ENCODE measurements around the gene GPATCH2. TPM values are rescaled to one million over a fixed set of nuclear protein-coding genes. Genes with fewer than 3 reads are reported as not detected.
"Not testable (repeated sequence)": the region's sequence is repeated elsewhere in the genome, so short reads cannot be mapped to it uniquely, and the experiment has no call there.

GPATCH2 gene
- polyA plus RNA-seq, 4 donors = 18.7 to 28.7 (median 24.9) TPM

GRCh38 chr1:217528271-217528670 is 102.6 kb downstream of the GPATCH2 start:
- no peak for DNase-seq (ENCODE audit: low read depth in 4 of 4, low spot score in 3 of 4)

DNA sequence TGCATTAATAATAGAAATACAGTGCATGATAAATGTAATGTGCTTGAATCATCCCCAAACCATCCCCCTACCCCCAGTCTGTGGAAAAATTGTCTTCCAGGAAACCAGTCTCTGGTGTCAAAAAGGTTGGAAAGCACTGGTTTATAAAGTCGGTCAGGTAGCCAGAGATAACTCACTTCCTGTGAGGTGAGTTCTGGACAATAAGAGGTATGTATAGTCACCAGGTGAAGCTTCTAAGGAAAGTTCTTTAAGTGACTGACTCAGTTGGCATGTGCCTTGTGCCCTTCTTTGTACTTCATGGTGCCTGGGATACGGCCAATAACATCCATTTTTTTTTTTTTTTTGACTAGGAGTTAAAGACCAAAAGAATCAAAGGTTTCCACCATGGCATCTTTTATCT is 103.7 kb downstream of the GPATCH2 start:
- no peak for DNase-seq (ENCODE audit: low read depth in 4 of 4, low spot score in 3 of 4)

DNA sequence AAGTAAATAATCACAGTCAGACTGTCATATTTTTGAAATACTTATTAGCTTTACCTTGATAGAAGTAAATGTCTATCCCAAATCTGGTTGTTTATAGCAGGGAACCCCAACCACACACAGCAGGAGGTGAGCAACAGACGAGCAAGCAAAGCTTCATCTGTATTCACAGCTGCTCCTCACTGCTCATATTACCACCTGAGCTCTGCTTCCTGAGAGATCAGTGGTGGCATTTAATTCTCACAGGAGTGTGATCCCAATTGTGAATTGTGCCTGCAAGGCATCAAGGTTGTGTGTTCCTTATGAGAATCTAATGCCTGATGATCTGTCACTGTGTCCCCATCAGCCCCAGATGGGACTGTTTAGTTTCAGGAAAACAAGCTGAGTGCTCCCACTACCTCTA is 104.3 kb downstream of the GPATCH2 start:
- DNase-seq (ENCODE audit: low read depth in 4 of 4, low spot score in 3 of 4) = no peak

DNA sequence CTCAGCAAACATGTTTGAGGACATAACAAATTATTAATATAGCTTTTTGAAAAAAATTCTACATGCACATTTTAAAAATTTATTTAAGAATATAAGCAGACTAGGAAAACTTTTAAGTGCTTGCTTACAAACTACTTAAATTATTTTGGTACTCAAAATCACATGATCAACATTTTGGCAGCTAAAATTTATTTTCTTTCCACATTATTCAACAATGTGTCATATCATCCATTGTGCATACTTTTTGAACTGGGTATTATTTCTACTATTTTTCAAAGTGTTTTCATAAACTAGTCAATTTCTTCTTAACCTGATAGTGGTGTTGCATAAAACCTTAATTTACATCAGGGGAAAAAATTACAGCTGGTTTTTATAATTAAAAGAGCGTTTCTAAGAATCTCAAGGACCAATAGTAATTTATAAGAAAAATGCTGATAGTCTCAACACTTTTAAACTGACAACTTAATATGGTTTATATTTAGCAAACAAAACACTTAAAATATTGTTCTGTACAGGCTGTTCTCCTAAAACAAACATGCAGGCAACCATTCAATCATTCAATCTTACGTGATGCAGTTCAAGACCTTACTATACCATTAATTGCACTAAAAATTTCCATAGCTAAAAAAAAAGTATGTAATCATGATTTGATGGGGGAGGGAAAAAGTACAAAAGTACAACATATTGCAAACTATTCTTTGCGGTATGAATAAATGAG is 105.0 kb downstream of the GPATCH2 start:
- DNase-seq (ENCODE audit: low read depth in 4 of 4, low spot score in 3 of 4) = no peak

- no peak for DNase-seq (ENCODE audit: low read depth in 4 of 4, low spot score in 3 of 4)
These were observed 105.9 kb downstream of the GPATCH2 start for GRCh38 chr1:217524787-217525520.

- DNase-seq (ENCODE audit: low read depth in 4 of 4, low spot score in 3 of 4) = not testable (repeated sequence)
These were observed 107.0 kb downstream of the GPATCH2 start for GRCh38 chr1:217523921-217524320.

DNA sequence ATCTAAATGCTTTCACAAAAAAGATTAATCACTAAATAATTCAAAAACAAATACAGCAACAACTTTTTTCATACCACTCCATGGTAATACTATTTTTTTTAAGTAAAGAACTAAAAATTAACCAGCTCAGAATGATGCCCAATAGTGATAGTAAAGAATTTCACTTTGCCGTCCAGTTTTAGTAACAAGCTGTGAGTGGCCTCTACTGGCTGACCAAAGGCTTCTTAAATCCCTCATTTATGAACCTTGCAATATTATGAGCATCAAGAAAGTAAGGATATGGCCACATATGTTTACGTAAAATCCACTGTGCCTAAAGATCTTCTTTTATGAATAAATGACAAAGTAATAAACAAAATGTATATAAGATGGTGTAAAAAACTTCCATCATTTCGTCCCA is 108.6 kb downstream of the GPATCH2 start:
- no peak for DNase-seq (ENCODE audit: low read depth in 4 of 4, low spot score in 3 of 4)

DNA sequence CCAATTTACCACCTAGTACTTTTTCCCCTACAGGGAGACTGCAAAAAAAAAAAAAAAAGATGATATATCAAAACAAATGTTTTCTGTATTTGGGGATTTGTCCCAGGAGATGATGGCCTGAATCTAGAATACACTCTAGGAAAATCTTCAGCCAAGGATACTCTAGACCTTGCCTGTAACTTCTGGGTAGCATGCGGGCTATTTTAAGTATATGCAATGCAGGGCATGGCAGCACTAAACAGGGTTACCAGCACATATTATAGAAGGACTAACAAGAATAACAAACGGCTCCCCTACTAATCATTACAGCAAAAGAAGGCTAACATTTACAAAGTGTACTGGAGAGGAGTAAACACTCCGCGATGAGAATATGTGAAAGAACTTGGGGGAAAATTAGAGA is 109.6 kb downstream of the GPATCH2 start:
- no peak for DNase-seq (ENCODE audit: low read depth in 4 of 4, low spot score in 3 of 4)

- DNase-seq (ENCODE audit: low read depth in 4 of 4, low spot score in 3 of 4) = no peak
These were observed 124.0 kb downstream of the GPATCH2 start for GRCh38 chr1:217506878-217507277.

- DNase-seq (ENCODE audit: low read depth in 4 of 4, low spot score in 3 of 4) = no peak
These were observed 132.7 kb downstream of the GPATCH2 start for GRCh38 chr1:217498209-217498608.

DNA sequence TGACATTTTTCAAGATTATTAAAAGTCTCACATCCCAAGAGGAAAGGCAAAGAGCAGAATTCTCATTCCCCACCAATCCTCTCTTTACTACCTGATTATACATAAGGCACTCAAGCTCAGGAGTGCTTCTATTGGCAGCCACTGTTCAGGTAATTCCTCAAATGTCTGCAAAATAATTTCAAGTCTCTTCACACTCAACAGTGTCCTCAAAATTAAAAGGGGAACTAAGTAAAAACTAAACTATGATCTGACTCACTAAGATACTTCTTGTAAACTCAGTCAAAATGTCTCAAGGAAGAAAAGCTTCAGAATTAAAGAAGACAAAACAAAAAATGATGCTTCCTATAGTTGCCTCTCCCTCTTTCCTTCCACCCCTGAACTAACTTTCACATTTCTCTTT is 135.6 kb downstream of the GPATCH2 start:
- DNase-seq (ENCODE audit: low read depth in 4 of 4, low spot score in 3 of 4) = no peak

- DNase-seq (ENCODE audit: low read depth in 4 of 4, low spot score in 3 of 4) = no peak
These were observed 136.1 kb downstream of the GPATCH2 start for GRCh38 chr1:217494767-217495166.

DNA sequence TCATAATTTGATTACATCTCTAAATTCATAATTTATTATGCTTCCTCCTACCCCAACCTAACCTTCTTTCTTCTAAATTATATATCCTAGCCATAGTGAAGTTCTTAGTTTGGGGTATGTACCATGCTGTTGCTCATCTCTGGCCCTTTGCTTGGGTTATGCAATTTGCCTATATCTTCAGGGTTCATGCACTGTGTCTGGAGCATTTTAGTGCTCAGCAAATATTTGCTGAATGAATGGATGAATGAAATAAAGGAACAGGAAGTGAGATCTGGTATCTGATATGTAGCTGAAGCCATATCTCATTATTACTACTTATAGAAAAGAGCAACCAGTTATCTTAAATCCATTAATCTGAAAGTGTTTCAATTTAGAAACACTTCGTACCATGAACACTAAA is 137.6 kb downstream of the GPATCH2 start:
- no peak for DNase-seq (ENCODE audit: low read depth in 4 of 4, low spot score in 3 of 4)

GRCh38 chr1:217484871-217485270 is 146.0 kb downstream of the GPATCH2 start:
- no peak for DNase-seq (ENCODE audit: low read depth in 4 of 4, low spot score in 3 of 4)

DNA sequence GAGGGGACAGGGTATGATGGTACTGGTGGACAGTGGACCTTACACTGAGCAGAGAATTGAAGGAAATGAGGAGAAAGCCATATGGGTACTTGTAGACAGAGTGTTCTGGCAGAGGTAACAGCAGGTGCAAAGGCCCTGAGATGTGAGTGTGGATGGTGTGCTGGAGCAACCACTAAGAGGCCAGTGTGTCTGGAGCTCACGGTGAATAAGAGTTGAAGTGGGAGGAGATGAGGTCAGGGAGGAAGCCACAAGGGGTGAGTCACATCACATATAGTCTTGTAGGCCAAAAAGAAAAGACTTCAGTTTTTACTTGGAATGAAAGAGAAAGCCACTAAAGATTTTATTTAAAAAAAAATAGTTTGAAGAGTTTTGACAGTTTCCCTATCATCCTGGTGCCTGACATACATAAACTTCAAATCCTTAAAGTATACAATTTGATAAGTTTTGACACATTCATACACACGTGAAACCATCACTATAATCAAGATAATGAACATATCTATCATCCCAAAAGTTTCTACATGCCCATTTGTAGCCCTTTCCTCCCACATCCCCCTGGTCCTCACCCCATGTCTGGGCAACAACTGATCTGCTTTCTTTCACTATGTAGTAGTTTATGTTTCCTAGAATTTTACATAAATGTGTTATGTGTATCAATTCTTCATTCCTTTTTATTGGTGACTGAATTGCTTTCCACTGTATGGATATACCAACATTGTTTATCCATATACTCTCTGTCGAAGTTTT is 148.4 kb downstream of the GPATCH2 start:
- DNase-seq (ENCODE audit: low read depth in 4 of 4, low spot score in 3 of 4) = no peak

- no peak for DNase-seq (ENCODE audit: low read depth in 4 of 4, low spot score in 3 of 4)
These were observed 152.4 kb downstream of the GPATCH2 start for GRCh38 chr1:217478450-217478849.

DNA sequence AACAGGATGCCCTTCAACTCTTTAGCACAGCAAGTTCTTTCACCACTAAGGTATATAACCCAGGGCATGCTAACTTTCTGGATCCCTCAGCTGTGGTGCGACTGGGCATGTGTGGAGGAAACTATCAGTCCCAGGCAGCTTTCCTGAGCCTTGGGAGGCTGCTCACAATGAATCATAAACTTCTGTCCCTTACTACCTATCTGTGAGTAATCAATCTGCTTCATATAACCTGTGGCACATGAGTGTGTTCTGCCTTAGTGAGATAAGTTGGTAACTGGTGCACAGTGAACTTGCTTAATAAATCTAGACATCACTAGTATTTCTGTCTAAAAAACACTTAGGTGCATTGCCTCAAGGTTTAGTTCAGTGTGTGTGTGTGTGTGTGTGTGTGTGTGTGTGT is 158.0 kb downstream of the GPATCH2 start:
- no peak for DNase-seq (ENCODE audit: low read depth in 4 of 4, low spot score in 3 of 4)

- no peak for DNase-seq (ENCODE audit: low read depth in 4 of 4, low spot score in 3 of 4)
These were observed 159.5 kb downstream of the GPATCH2 start for GRCh38 chr1:217471403-217471802.

DNA sequence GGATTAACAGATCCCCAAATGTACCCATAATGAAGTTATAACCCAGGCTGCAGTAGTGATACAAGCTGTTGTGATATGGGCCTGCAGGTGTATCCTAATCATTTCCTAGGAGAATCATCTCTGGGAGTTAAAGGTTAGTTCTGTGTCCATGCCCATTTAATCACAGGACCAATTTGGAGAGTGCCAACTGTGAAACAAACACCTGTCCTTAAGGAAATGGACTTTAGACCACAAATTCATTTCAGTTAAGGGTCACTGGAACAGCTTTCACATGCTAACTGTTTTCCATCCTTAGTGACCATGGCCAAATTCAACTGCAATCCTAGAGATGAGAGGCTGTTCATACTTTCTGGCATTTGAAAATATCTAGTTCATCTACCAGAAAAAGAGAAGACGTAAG is 160.9 kb downstream of the GPATCH2 start:
- DNase-seq (ENCODE audit: low read depth in 4 of 4, low spot score in 3 of 4) = no peak

DNA sequence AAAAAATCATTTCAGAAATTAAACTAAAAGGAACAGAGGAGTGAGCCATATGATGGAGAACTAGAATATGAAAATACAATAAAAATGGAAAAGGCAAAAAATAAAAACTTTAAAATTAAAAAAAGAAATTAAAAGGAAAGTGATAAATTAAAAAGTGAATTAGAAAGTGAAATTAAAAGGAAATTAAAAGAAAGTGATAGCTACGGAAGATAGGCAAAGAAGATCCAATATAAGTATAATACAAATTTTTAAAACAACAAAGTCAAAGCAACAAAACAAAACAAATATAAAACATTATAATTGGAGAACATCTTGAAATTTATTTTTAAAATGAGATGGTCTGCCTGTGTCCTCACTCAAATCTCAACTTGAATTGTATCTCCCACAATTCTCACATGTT is 165.8 kb downstream of the GPATCH2 start:
- DNase-seq (ENCODE audit: low read depth in 4 of 4, low spot score in 3 of 4) = no peak

- DNase-seq (ENCODE audit: low read depth in 4 of 4, low spot score in 3 of 4) = no peak
These were observed 168.2 kb downstream of the GPATCH2 start for GRCh38 chr1:217462666-217463065.

GRCh38 chr1:217462159-217462558 is 168.7 kb downstream of the GPATCH2 start:
- no peak for DNase-seq (ENCODE audit: low read depth in 4 of 4, low spot score in 3 of 4)

Measured in left renal pelvis (tissue), 4 donors.